Liver (tissue), 3 donors: ENCODE measurements around the gene ZNF438.

Experiments
- ATF3 ChIP-seq: IDR thresholded peaks from 2 replicates; pipeline ENCODE4 v1.6.1; 2016; ENCODE audit warnings: antibody characterized with exemption
- CTCF ChIP-seq: fragments of 150-350 bp; IDR thresholded peaks from 2 replicates; pipeline ENCODE4 v1.5.1; 2017; ENCODE audit warnings: improper control_type of control experiment, low read depth, low read length; ENCODE audit not compliant: missing input control
- EGR1 ChIP-seq, 2 donors: IDR thresholded peaks; 2 replicates each; pipeline ENCODE4 v1.6.1; 2016 to 2018; ENCODE audit warnings: antibody characterized with exemption in 2 of 2, low read depth in 2 of 2
- GABPA ChIP-seq, 2 donors: IDR thresholded peaks in 1 of 2; conservative IDR thresholded peaks in 1 of 2; 2 replicates each; pipeline ENCODE4 v1.6.1; 2016; ENCODE audit warnings: antibody characterized with exemption in 2 of 2, mild to moderate bottlenecking in 1 of 2, moderate library complexity in 1 of 2
- JUND ChIP-seq, 2 donors: IDR thresholded peaks; 2 replicates each; pipeline ENCODE4 v1.6.1; 2016; ENCODE audit warnings: antibody characterized with exemption in 2 of 2
- MAX ChIP-seq: IDR thresholded peaks from 2 replicates; pipeline ENCODE4 v1.6.1; 2016; ENCODE audit warnings: antibody characterized with exemption
- RAD21 ChIP-seq, 2 donors: IDR thresholded peaks; 2 replicates each; pipeline ENCODE4 v1.6.1; 2016; ENCODE audit warnings: antibody characterized with exemption in 2 of 2, mild to moderate bottlenecking in 2 of 2
- REST ChIP-seq: IDR thresholded peaks from 2 replicates; pipeline ENCODE4 v1.6.1; 2016; ENCODE audit warnings: antibody characterized with exemption, mild to moderate bottlenecking
- RXRA ChIP-seq, 2 donors: IDR thresholded peaks; 2 replicates each; pipeline ENCODE4 v1.6.1; 2017 to 2018; ENCODE audit warnings: antibody characterized with exemption in 2 of 2, mild to moderate bottlenecking in 1 of 2
- SP1 ChIP-seq: IDR thresholded peaks from 2 replicates; pipeline ENCODE4 v1.6.1; 2018; ENCODE audit warnings: antibody characterized with exemption, mild to moderate bottlenecking
- TAF1 ChIP-seq: conservative IDR thresholded peaks from 2 replicates; pipeline ENCODE4 v1.6.1; 2016; ENCODE audit warnings: antibody characterized with exemption, mild to moderate bottlenecking
- ZBTB33 ChIP-seq: IDR thresholded peaks from 2 replicates; pipeline ENCODE4 v1.6.1; 2016; ENCODE audit warnings: antibody characterized with exemption
- donor health status: healthy.
- donor health status: healthy.

GRCh38 chr10:30835146-30835545 is 196.5 kb downstream of the ZNF438 start:
- no peak for TF ChIP-seq CTCF
- TF ChIP-seq REST, result no peak
- TF ChIP-seq RXRA (IDR thresholded peaks at IDR 0.05), result no peak
- TF ChIP-seq TAF1, result no peak
- TF ChIP-seq JUND (IDR thresholded peaks at IDR 0.05), result no peak
- TF ChIP-seq MAX, result no peak
- TF ChIP-seq SP1, result no peak
- TF ChIP-seq GABPA (IDR thresholded peaks at IDR 0.05 in 1 of 2, conservative IDR thresholded peaks at IDR 0.05 in 1 of 2), result no peak
- TF ChIP-seq ATF3, result no peak
- TF ChIP-seq ZBTB33, result no peak
- TF ChIP-seq RAD21 (IDR thresholded peaks at IDR 0.05), result no peak
- TF ChIP-seq EGR1 (IDR thresholded peaks at IDR 0.05; ENCODE audit: low read depth in 2 of 2), result no peak
